SU-DHL-6 (cell line): ENCODE data around the gene NDUFB1.

ENCODE experiments used
- EZH2phosphoT487 ChIP-seq: fragments of 200-600 bp; sonication (generic), shearing (Covaris generic); conservative IDR thresholded peaks from 2 replicates; pipeline ENCODE4 v1.6.1; 2018; ENCODE audit warnings: mild to moderate bottlenecking, antibody characterized with exemption, low read length, moderate library complexity, mixed read lengths
- TF ChIP-seq, protein P1 (sequence below): fragments of 200-600 bp; sonication (generic); IDR thresholded peaks from one replicate; pipeline ENCODE4 v1.5.1; 2017; ENCODE audit warnings: antibody characterized with exemption, mild to moderate bottlenecking, low read length, moderate library complexity; ENCODE audit not compliant: insufficient read depth, poor library complexity, severe bottlenecking

DNA sequence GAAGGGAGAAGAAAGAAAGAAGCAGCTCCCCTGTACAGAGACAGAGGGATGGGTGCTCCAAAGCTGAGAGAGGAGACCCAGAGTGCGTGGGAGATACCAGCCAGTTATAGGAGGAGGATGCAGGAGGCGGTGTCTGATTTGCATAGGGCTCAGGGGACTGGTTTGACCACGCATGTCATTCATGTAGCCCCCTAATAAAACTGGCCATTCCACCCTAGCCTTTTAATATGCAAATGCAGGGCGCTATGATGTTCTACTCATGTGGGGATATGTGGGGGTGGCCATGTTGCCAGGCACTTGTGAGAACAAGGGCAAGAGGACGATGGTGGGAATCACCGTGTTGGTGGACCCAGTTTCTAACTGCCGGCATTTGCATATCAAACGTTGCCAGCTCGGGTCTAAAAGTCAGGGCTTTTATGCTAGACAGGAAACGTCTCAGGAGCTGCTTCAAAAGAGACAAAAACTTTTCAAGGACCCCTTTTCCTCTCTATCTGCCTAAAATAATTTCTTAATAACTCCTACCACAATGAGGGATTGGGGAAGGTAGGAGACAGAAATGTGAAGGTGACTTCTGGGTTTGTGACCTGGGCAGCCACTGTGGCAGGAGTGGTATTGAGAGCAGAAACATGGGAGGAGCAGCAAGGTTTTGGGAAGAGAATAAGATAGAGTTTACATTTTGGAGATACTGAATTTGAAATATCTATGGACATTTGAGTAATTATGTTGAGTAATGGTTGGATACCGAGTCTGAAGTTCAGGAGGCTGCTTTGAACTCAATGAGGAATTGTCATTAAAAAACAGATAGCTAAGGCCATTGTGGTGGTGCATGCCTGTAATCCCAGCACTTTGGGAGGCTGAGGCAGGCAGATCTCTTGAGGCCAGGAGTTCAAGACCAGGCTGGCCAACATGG, 12.9 kb downstream of the NDUFB1 start:
- TF ChIP-seq, protein P1, sequence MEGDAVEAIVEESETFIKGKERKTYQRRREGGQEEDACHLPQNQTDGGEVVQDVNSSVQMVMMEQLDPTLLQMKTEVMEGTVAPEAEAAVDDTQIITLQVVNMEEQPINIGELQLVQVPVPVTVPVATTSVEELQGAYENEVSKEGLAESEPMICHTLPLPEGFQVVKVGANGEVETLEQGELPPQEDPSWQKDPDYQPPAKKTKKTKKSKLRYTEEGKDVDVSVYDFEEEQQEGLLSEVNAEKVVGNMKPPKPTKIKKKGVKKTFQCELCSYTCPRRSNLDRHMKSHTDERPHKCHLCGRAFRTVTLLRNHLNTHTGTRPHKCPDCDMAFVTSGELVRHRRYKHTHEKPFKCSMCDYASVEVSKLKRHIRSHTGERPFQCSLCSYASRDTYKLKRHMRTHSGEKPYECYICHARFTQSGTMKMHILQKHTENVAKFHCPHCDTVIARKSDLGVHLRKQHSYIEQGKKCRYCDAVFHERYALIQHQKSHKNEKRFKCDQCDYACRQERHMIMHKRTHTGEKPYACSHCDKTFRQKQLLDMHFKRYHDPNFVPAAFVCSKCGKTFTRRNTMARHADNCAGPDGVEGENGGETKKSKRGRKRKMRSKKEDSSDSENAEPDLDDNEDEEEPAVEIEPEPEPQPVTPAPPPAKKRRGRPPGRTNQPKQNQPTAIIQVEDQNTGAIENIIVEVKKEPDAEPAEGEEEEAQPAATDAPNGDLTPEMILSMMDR: no peak
- no peak for TF ChIP-seq EZH2phosphoT487
